ENCODE measurements around the gene RHOV. TPM values are rescaled to one million over a fixed set of nuclear protein-coding genes. Genes with fewer than 3 reads are reported as not detected.
A peak's percentile ranks its signal among the peaks of the same experiment; 100 is the strongest.

RHOV gene
- total RNA-seq, 1 donor from 2014 or later: 0.12 TPM

DNA sequence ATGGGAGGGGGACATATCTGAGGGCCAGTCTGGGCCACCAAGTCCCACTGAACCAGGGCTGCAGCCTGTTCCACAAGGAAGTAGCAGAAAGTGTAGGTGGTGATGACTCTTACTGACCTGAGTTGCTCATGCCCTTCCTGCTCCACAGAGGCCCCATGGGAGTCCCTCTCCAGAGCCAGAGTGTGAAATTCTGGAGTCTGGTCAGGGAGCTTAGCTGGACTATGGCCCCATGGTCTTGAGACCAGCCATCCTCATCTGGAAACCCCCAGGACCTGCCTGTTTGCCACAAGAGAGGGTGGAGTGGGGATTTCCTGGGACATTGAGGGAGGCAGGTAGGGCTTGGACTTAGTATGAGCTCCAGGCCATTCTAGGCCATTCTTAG is 27.2 kb downstream of the RHOV start:
- TF ChIP-seq, protein P1, sequence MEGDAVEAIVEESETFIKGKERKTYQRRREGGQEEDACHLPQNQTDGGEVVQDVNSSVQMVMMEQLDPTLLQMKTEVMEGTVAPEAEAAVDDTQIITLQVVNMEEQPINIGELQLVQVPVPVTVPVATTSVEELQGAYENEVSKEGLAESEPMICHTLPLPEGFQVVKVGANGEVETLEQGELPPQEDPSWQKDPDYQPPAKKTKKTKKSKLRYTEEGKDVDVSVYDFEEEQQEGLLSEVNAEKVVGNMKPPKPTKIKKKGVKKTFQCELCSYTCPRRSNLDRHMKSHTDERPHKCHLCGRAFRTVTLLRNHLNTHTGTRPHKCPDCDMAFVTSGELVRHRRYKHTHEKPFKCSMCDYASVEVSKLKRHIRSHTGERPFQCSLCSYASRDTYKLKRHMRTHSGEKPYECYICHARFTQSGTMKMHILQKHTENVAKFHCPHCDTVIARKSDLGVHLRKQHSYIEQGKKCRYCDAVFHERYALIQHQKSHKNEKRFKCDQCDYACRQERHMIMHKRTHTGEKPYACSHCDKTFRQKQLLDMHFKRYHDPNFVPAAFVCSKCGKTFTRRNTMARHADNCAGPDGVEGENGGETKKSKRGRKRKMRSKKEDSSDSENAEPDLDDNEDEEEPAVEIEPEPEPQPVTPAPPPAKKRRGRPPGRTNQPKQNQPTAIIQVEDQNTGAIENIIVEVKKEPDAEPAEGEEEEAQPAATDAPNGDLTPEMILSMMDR (IDR thresholded peaks at IDR 0.05): no peak
- no peaks in the 10 kb centered on the region for H3K9me3 Mint-ChIP-seq (ENCODE audit: low read depth)
- peak; percentile 29 for DNase-seq (ENCODE audit: low spot score)
- no peak overlapping the region for H3K4me3 Mint-ChIP-seq (ENCODE audit: unreplicated experiment)
- H3K4me1 Mint-ChIP-seq (ENCODE audit: low read depth): peaks cover 8% of the 10 kb centered on the region
- no peak overlapping the region for H3K27ac Mint-ChIP-seq (ENCODE audit: unreplicated experiment)
- no peaks in the 10 kb centered on the region for H3K36me3 Mint-ChIP-seq (ENCODE audit: low read depth)
- H3K27me3 Mint-ChIP-seq (ENCODE audit: low read depth): peaks cover 11% of the 10 kb centered on the region

DNA sequence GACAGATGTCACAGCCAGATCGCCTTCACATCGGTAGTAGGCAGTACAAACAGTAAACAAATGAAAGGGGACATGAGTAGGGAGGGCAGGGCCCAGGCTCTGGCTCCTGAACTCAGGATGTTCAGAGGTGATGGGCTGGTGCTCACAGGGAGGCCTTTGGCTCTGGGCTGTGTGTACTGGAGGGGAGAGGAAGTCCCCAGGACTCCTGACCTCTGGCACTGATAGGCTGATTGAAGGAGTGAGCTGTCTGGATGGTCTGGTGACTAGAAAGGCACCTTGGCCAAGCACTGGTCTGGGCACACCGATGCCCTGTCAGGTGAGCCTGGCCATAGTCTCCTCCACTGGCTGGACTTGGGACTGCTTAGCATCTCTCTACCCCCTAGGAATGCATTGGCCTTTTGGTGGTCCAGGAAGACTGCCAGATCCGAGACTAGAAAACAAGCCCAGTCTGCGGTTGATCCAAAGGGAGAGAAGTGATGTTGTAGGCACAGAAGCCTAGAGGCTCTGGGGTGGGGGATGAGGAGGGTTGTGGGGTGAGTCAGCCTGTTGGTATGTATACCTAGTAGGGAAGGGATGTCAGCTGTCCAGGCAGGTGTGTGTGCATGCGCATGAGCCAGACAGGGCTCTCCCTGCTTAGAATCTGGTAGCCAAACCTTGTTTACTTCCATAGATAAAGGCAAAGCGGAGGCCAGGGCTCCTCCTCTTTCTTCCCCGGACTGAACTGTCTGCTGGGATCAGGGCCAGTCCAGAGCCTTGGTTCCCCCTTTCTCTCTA is 28.3 kb downstream of the RHOV start:
- H3K4me3 Mint-ChIP-seq (ENCODE audit: unreplicated experiment): no peak overlapping the region
- H3K9me3 Mint-ChIP-seq (ENCODE audit: low read depth): no peaks in the 10 kb centered on the region
- DNase-seq (ENCODE audit: low spot score): peak; percentile 61
- peaks cover 11% of the 10 kb centered on the region for H3K27me3 Mint-ChIP-seq (ENCODE audit: low read depth)
- no peaks in the 10 kb centered on the region for H3K36me3 Mint-ChIP-seq (ENCODE audit: low read depth)
- peaks cover 8% of the 10 kb centered on the region for H3K4me1 Mint-ChIP-seq (ENCODE audit: low read depth)
- TF ChIP-seq, protein P1 (IDR thresholded peaks at IDR 0.05): no peak
- no peak overlapping the region for H3K27ac Mint-ChIP-seq (ENCODE audit: unreplicated experiment)

DNA sequence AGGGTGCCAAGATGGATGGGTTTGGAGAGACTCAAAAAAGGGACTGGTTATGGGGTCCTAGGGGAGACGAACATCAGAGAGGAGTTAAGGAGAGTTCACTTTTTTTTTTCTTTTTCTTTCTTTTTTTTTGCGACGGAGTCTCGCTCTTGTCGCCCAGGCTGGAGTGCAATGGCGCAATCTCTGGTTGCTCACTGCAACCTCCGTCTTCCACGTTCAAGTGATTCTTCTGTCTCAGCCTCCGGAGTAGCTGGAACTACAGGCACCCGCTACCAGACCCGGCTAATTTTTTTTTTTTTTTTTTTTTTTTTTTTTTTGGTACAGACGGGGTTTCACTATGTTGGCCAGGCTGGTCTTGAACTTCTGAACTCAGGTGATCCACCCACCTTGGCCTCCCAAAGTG is 29.0 kb downstream of the RHOV start:
- peak overlapping the region; percentile 65 for H3K4me3 Mint-ChIP-seq (ENCODE audit: unreplicated experiment)
- H3K27ac Mint-ChIP-seq (ENCODE audit: unreplicated experiment): no peak overlapping the region
- peaks cover 11% of the 10 kb centered on the region for H3K27me3 Mint-ChIP-seq (ENCODE audit: low read depth)
- peaks cover 8% of the 10 kb centered on the region for H3K4me1 Mint-ChIP-seq (ENCODE audit: low read depth)
- TF ChIP-seq, protein P1 (IDR thresholded peaks at IDR 0.05): no peak
- no peak for DNase-seq (ENCODE audit: low spot score)
- no peaks in the 10 kb centered on the region for H3K9me3 Mint-ChIP-seq (ENCODE audit: low read depth)
- H3K36me3 Mint-ChIP-seq (ENCODE audit: low read depth): no peaks in the 10 kb centered on the region

DNA sequence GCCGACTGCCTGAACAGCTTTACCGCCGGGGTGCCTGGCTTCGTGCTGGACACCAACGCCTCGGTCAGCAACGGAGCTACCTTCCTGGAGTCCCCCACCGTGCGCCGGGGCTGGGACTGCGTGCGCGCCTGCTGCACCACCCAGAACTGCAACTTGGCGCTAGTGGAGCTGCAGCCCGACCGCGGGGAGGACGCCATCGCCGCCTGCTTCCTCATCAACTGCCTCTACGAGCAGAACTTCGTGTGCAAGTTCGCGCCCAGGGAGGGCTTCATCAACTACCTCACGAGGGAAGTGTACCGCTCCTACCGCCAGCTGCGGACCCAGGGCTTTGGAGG is 29.4 kb downstream of the RHOV start:
- H3K9me3 Mint-ChIP-seq (ENCODE audit: low read depth): no peaks in the 10 kb centered on the region
- H3K36me3 Mint-ChIP-seq (ENCODE audit: low read depth): no peaks in the 10 kb centered on the region
- H3K27me3 Mint-ChIP-seq (ENCODE audit: low read depth): peaks cover 11% of the 10 kb centered on the region
- no peak for DNase-seq (ENCODE audit: low spot score)
- H3K4me3 Mint-ChIP-seq (ENCODE audit: unreplicated experiment): peak overlapping the region; percentile 65
- no peak overlapping the region for H3K27ac Mint-ChIP-seq (ENCODE audit: unreplicated experiment)
- TF ChIP-seq, protein P1 (IDR thresholded peaks at IDR 0.05): peak; percentile 21
- peaks cover 8% of the 10 kb centered on the region for H3K4me1 Mint-ChIP-seq (ENCODE audit: low read depth)

DNA sequence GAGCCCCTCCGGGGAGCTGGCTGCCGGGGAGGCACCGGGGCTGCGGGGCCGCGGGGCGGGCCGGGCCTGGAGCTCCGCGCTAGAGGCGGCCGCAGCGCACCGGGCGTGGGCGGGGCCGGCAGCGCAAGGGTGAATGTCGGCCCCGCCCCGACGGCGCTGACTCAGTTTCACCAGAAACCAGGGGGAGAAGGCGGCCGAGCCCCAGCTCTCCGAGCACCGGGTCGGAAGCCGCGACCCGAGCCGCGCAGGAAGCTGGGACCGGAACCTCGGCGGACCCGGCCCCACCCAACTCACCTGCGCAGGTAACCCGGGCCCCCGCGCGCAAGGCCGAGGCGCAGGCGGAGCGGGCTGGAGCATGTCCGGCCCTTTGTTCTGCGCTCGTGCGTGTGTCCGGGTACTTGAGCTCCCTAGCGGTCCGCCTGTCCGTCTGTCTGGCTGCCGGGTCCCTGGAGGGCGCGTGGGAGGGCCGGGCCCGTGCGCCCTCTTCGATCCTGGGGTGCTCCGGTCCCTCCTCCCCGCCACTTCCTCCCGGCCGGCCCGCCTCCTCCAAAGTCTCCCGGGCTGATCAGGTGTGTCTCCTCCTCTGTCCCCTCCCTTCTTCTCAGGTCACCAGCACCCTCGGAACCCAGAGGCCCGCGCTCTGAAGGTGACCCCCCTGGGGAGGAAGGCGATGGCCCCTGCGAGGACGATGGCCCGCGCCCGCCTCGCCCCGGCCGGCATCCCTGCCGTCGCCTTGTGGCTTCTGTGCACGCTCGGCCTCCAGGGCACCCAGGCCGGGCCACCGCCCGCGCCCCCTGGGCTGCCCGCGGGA is 29.9 kb downstream of the RHOV start, which contains the start of gene SPINT1:
Gene SPINT1, plus strand, starts transcription at position 164 of the 811 bp plus-strand sequence. Its CDS starts 507 bp downstream, at position 671.
- peak within 1 kb of the TSS; percentile 65 for H3K4me3 Mint-ChIP-seq (ENCODE audit: unreplicated experiment)
- no peaks in the 10 kb centered on the region for H3K36me3 Mint-ChIP-seq (ENCODE audit: low read depth)
- no peaks in the 10 kb centered on the region for H3K9me3 Mint-ChIP-seq (ENCODE audit: low read depth)
- no peak within 1 kb of the TSS for H3K27ac Mint-ChIP-seq (ENCODE audit: unreplicated experiment)
- H3K4me1 Mint-ChIP-seq (ENCODE audit: low read depth): peaks cover 8% of the 10 kb centered on the region
- TF ChIP-seq, protein P1 (IDR thresholded peaks at IDR 0.05): no peak
- H3K27me3 Mint-ChIP-seq (ENCODE audit: low read depth): peaks cover 11% of the 10 kb centered on the region
- peak; percentile 88 for DNase-seq (ENCODE audit: low spot score)

All from chondrocyte (in vitro differentiated cells).